Measurements from ENCODE around the gene SLAMF9.

GRCh38 chr1:159935305-159935704 lies 18.7 kb downstream of the SLAMF9 start:
- TF ChIP-seq, protein P1, sequence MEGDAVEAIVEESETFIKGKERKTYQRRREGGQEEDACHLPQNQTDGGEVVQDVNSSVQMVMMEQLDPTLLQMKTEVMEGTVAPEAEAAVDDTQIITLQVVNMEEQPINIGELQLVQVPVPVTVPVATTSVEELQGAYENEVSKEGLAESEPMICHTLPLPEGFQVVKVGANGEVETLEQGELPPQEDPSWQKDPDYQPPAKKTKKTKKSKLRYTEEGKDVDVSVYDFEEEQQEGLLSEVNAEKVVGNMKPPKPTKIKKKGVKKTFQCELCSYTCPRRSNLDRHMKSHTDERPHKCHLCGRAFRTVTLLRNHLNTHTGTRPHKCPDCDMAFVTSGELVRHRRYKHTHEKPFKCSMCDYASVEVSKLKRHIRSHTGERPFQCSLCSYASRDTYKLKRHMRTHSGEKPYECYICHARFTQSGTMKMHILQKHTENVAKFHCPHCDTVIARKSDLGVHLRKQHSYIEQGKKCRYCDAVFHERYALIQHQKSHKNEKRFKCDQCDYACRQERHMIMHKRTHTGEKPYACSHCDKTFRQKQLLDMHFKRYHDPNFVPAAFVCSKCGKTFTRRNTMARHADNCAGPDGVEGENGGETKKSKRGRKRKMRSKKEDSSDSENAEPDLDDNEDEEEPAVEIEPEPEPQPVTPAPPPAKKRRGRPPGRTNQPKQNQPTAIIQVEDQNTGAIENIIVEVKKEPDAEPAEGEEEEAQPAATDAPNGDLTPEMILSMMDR (conservative IDR thresholded peaks at IDR 0.05 in 1 of 2, IDR thresholded peaks at IDR 0.05 in 1 of 2; ENCODE audit: extremely low read depth in 1 of 2, insufficient read depth in 1 of 2, low read depth in 1 of 2, low read length in 2 of 2) = no peak
- no peak for TF ChIP-seq EZH2 (IDR thresholded peaks at IDR 0.05; ENCODE audit: borderline replicate concordance, low read length)

Data from mammary epithelial cell (primary cell).